ENCODE data around the gene MGRN1.

MGRN1 gene

GRCh38 chr16:4723071-4723767 is 98.6 kb downstream of the MGRN1 start:
- TF ChIP-seq POU6F1 (CRISPR knock-in tag; IDR thresholded peaks at IDR 0.05; ENCODE audit: borderline replicate concordance, low read depth) (no peak), PPARA (CRISPR knock-in tag; IDR thresholded peaks at IDR 0.05; ENCODE audit: borderline replicate concordance) (no peak), ESRRG (CRISPR knock-in tag; IDR thresholded peaks at IDR 0.05) (no peak), ISL1 (CRISPR knock-in tag; IDR thresholded peaks at IDR 0.05) (no peak)
- ATAC-seq: no peak

GRCh38 chr16:4724661-4725270 is 100.1 kb downstream of the MGRN1 start:
- ATAC-seq: no peak
- no peak for TF ChIP-seq ZNF70 (CRISPR knock-in tag; IDR thresholded peaks at IDR 0.05)
- TF ChIP-seq RARB (CRISPR knock-in tag; IDR thresholded peaks at IDR 0.05): no peak
- TF ChIP-seq TOX (CRISPR knock-in tag; IDR thresholded peaks at IDR 0.05; ENCODE audit: borderline replicate concordance): no peak
- no peak for TF ChIP-seq ZC3H10 (CRISPR knock-in tag; IDR thresholded peaks at IDR 0.05)
- TF ChIP-seq ISL1 (CRISPR knock-in tag; IDR thresholded peaks at IDR 0.05): no peak
- TF ChIP-seq TCF4 (CRISPR knock-in tag; IDR thresholded peaks at IDR 0.05; ENCODE audit: borderline replicate concordance): no peak
- TF ChIP-seq ZFP3 (CRISPR knock-in tag; IDR thresholded peaks at IDR 0.05): no peak
- no peak for TF ChIP-seq ESRRG (CRISPR knock-in tag; IDR thresholded peaks at IDR 0.05)
- no peak for TF ChIP-seq POU6F1 (CRISPR knock-in tag; IDR thresholded peaks at IDR 0.05; ENCODE audit: borderline replicate concordance, low read depth)
- no peak for TF ChIP-seq CSRNP3 (CRISPR knock-in tag; IDR thresholded peaks at IDR 0.05)
- no peak for TF ChIP-seq ZFP30 (CRISPR knock-in tag; IDR thresholded peaks at IDR 0.05)
- TF ChIP-seq ZNF565 (CRISPR knock-in tag; conservative IDR thresholded peaks at IDR 0.05; ENCODE audit: low read depth): no peak
- TF ChIP-seq CSDC2 (CRISPR knock-in tag; IDR thresholded peaks at IDR 0.05): no peak
- no peak for TF ChIP-seq ARNTL (CRISPR knock-in tag; IDR thresholded peaks at IDR 0.05; ENCODE audit: borderline replicate concordance, low read depth)
- TF ChIP-seq PATZ1 (CRISPR knock-in tag; IDR thresholded peaks at IDR 0.05; ENCODE audit: borderline replicate concordance): no peak
- TF ChIP-seq GLIS3 (CRISPR knock-in tag; IDR thresholded peaks at IDR 0.05): no peak
- TF ChIP-seq OSR1 (CRISPR knock-in tag; IDR thresholded peaks at IDR 0.05): no peak
- no peak for TF ChIP-seq BACH2 (CRISPR knock-in tag; IDR thresholded peaks at IDR 0.05; ENCODE audit: borderline replicate concordance)
- TF ChIP-seq SNAI2 (CRISPR knock-in tag; IDR thresholded peaks at IDR 0.05): no peak

GRCh38 chr16:4726616-4727015 is 102.0 kb downstream of the MGRN1 start:
- no peak for ATAC-seq
- TF ChIP-seq ARNTL (CRISPR knock-in tag; IDR thresholded peaks at IDR 0.05; ENCODE audit: borderline replicate concordance, low read depth): no peak
- no peak for TF ChIP-seq CREB5 (CRISPR knock-in tag; IDR thresholded peaks at IDR 0.05; ENCODE audit: low read depth)
- no peak for TF ChIP-seq RARB (CRISPR knock-in tag; IDR thresholded peaks at IDR 0.05)

All from SK-N-SH treated with all-trans-retinoic acid at 6 μM for 48 hours (cell line).